HuH-7.5 (cell line): ENCODE measurements around the gene FAM222A.
A peak's percentile ranks its signal among the peaks of the same experiment; 100 is the strongest.

Experiments used
- DNase-seq: peaks from one replicate; pipeline ENCODE4 v3.0.0; 2011; ENCODE audit warnings: low spot score

The FAM222A gene

DNA sequence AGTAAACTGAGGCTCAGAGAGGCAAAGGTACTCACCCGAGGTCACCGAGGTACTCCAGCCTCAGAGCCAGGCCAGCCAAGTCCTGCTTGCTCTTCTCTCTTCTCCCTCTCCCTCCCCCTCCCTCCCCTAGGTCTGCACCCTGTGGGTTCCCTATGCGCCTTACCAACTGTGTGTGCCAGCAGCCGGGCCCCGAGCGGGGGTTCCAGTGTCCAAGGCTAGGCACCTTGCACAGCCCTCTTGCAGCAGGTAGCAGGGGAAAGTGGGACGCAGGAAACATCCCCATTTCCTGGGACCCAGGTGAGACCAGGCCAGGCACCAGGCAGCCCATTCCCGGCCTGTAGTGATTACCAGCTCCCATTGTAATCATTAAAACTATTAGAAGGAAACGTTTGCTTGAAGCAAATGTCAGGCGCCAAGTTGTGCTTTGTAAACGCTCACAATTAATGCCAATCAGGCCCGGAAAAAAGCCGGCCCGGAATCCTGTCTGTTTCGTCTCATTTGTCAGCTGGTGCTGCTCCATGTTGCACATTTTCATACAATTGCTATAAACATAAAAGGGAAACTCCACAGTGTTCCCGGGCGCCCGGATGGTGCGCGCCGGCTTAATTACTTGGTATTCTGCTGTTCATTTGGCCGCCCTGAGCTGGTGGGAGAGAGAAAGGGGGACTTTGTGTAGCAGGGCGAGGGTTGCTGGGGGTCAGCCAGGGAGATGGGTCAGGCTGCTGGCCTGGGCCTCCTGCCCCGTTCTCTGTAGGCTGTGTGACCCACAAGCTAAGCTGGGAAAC lies 11.9 kb downstream of the FAM222A start:
- no peak for DNase-seq

DNA sequence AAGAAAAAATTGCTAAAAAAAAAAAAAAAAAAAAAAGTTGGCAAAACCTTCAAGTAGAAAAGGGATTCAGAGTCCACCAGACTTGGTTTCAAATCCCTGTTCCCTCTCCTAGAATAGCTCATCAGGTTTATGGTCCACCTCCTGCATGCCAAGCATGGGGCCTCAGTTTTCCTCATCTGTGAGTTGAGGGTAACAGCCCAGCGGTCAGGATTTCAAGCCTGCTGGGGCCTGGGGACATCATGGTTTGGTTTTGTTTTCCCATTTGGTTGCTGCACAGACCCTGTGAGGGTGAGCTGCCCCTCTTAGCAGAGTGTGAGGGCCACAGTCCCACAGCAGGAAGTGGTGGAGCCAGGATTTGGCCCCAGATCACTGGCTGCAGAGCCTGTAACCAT lies 12.5 kb downstream of the FAM222A start:
- DNase-seq, result no peak

DNA sequence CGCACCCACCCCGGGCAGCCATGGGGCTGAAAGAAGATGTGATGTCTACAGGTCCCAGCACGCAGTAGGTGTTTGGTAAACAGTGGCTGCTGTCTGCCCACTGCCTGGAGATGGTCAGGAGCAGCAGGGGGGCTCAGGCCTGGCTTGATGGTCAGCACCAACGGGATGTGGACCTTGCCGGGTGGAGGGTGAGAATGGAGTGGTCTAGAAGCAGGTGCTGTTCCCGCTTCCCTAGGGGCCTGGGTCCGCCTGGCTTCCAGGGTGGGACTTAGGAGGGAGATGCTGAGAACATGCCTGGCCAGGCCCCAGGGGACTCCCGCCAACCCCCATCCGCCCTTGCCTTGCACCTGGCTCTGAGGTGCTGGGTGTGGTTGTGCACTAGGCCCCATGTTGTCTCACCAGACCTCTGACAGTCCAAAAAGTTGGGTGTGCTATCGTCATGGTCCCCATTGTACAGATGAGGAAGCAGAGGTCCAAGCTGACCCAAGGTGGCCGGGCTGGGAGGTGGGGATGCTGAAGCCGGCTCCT lies 12.9 kb downstream of the FAM222A start:
- no peak for DNase-seq

DNA sequence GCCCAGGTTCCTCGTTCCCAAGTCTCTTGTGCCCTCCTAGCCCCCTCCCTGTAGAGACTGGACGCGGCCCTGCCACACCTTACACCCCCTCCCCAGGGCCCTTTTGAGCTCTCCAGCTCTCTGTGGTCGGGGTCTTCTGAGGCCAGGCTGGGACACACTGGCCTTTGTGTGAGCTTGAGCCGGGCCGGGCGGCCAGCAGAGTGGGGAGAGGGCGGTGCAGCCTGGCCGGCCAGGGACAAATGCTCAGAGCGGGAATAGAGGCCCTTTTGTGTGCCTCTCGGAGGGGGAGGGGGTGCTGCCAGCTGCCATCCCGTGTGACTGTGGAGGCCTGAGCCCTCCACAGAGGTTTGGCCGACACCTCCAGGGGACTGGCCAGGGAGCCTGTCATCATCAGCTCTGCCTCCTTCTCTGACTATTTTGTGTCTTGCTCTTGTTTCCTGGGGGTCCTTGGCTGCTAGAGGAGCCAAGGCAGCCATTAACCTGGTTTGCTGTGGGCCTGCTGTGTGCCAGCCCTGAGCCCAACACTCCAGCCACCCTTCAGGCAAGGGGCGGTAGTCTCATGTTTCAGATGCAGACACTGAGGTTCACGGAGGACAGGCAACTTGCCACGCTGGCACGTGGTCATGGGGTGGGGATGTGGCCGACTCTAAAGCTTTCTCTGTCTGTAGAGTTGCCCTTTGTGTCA lies 13.6 kb downstream of the FAM222A start:
- no peak for DNase-seq

DNA sequence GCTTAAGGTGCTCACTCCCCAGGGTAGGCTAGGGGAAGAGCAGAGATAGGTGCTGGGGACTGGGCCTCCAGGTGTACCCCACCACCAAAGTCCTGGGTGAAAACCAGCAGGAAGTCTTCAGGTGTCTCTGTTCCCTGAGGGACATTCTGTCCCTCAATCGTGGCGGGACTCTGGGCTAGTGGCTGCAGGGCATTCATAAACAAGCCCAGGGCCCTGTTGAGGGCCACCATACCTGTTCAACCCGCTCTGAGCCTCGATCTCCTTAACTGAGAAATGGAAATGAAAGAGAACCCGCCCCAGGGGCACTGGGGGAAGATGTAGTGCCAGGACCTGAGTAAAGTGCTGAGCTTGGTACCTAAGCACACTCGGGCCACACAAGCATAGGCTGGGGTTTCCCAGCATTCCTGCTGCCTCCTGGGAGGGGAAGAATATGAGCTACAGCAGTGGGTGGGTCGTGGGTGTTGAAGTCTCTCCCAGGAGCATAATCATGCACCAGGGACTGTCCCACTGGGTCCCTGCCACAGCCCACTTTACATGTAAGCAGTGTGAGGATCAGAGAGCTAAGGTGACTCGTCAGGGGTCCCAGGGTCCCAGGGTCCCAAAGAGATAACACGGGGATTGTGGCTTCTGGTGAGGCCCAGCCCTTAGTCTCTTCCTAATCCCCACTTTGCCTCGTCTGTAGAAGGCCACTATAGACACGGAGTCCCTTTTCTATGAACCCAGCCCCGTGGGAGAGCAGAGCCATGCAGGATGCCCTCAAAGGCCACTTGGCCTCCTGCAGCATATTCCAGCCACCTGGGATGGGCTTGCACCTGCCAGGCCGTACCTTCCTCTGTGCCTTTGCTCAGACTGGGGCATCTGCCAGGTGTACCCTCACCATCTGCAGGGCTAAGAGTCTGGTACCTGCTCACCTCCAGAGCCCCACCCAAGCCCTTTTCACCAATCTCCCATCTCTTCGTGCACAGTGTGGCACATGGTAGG lies 14.4 kb downstream of the FAM222A start:
- DNase-seq, result no peak

DNA sequence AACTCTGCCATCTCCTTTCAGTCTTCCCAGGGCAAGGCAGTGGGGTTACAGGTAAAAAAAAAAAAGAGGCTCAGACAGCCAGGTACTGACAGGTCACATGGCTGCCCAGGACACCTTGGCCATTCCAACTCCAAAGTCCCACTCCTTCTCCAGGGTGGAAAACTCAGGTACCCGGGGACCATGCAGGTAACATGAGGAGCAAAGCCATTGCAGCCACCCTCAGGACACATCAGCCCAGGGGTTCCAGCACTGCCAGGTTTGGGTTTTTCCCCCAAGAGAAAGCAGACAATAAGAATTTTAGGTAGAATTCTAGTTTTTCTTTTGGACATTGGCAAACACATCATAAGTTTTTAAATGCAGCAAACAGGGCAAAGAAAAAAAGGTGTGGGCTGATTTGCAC lies 15.3 kb downstream of the FAM222A start:
- DNase-seq, result no peak

DNA sequence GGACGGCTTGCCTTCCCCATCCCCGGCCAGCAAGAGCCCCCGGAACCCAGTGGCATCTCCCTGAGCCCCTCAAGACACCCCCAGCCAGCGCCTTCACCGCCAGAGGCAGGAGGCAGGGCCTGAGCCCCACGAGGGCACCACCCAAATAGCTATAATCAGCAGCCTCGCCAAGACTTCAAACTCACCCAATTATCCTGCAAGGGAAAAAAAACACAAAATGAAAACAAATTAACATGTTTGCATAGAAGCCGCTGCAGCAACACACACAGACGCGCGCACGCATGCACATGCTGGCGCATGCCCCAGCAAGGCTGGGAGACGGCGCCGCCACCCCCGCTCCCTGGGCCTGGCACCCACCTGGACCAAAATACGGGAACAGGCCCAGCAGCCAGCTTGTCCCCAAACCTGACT lies 15.8 kb downstream of the FAM222A start:
- DNase-seq, result no peak

DNA sequence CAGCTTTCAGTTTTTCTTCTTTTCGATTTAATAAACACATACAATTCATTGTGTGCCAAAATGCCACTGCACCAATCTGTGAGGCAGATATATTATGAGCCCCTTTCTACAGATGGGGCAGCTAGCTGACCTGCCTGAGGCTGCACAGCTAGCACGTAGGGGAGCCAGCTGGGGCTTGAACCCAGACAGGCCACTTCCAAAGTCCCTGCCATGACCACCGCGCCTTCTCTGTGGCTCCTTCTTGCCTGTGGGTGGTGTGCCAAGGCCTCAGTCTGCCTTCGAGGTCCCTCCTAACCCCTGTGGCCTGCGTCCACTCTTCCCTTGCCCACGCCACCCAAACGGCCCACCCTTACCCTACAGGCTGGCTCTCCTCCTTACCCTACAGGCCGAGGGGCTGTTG lies 16.2 kb downstream of the FAM222A start:
- no peak for DNase-seq

DNA sequence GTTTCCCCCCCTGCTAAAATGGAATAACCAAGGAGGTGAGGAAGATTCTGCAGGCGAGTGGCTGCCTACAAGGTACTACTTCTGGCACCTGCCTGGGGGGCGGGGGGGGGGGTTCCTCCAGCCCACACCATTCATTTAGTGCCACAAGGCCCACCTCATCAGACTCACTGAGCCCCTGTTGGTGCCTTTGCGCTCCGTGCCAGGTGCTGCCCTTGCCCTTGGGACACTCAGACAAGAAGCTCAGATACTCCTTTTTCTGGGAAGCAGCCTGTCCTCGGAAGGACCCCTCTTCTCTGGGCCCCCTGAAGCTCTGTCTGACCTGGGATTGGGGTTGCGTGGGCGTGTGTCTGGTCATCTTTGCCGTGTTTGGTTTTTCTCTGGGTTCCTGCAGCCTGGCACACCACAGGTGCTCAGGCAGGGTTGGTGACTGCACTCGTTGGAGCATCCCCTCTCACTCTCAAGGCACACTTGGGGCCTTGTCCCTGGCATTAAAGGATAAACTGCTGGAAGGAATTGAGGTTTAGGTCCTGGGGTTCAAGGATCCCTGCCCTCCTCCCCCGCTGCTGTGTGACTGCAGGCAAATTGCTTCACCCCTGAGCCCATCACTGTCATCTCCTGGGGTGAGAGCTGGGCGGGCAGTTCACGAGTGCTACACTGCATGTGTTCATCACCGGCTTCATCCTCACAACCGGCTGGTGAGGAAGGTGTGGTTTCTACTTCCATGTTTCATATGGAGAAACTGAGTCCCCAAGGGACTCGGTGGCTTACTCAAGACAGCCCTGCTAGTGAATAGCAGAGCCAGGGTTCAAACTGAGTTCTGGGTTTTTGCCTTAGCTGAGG lies 16.9 kb downstream of the FAM222A start:
- no peak for DNase-seq

DNA sequence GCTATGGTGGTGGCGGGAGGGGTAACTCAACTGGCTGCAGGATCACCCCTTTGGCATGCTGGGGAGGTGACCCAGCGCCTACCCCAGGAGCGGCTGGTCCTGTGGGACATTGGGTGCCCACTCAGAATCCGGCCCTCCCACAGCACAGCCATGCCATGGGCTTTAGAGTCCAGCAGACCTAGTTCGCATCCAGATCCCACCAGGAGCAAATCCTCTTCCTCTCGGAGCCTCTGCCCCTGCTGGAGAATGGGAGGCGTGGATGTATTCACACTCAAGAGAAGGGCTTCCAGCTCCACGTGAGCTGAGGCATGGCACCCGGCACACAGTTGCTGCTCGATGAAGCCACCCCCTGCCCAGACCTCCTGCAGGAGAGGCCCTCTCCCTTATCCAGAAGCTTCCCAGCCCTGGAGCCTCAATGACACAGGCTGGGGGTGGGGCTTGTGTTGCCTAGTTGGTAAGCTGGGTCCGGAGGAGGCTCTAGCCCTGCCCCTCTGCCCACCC lies 17.7 kb downstream of the FAM222A start:
- no peak for DNase-seq

DNA sequence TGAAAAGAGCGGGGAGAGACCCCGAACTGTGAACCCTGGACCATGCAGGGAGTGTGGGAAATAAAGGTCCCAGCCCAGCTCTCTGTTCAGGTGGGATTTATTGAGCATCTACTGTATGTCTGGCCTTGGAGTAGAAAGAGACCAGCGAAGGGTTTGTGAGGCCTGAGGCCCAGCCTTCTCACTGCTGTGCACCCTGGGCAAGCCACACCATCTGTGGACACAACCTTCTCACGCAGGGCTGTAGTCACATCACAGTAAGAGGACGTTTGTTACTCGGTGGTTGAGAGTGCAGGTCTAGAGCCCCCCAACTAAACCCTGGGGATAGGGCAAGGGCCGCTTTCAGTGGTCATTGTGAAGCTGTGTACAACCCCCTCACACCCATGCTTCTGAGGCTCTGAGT lies 18.2 kb downstream of the FAM222A start:
- no peak for DNase-seq

DNA sequence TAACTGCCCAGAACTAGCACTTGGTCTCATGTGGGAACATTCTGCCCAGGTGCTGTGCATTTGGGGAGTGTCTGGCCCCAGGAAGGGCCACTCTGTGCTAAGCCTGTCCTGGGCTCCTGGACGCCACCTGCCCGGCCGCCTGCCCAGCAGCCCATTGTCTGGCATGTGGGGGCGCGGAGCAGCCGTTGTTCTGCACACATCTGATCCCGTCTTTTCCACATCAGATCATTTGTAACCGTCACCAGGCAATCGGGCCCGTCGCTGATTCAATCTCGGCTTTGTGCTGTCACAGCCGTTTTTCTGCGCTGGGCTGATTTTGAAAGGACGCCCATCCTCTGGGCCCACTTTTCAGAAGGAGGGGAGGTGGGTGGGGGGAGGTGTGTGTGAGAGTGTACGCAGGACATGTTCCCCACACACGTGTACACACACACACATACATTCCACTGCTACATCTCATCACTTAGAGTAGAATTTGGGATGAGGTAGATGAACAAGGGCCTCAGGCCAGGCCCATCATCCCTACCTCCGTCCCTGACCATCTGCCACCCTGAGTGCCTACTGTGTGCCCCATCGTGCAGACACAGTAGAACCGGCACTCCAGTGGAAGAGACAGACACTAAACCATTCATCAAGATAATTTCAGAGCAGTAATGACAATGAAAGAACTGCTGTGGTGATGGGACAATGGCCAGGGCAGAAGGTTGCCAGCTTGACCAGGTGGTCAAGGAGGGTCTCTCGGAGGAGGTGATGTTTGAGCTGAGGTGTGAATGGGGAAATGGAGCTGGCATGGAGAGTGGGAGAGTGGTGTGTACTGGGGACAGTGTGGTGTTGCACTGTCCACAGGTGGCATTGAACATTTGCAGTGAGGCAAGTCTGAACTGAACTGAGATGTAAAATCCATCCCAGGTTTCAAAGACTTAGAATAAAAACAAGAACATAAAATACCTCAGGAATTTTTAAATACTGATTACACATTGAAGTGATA lies 19.0 kb downstream of the FAM222A start:
- no peak for DNase-seq

DNA sequence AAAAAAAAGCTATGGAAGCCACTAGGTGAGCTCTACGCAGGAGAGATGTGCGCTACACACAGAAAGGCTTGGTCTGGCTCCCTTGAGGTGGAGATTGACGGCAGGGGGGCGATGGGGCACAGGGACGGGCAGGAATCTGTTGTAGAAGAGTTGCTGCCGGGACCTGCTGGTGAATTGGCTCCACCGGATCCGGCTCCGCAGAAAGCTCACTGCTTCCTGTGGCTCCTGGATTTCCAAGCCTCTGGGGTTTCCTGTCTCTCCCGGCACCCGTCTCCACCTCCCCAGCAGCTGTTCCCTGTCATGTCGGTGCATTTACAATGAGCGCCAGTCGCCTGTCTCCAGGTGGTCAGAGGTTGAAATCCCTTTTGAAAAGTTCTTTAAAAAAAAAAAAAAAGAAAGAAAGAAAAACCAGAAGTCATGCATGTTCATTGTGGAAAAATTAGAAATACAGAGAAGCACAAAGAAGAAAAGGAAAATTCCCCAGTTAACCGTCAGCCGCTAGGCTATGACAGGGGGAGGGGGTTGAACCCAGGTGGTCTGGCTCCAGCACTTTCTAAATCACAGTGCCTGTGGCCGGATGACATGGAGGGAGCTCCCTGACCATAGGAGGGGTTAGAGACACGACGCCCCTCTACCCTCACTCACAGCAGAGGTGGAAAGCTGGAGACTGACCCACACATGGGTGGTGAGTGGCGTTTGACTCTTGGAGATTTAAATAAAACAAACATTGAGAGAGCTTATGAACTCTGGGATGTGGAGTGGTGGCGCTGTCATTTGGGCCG lies 20.8 kb downstream of the FAM222A start:
- no peak for DNase-seq

DNA sequence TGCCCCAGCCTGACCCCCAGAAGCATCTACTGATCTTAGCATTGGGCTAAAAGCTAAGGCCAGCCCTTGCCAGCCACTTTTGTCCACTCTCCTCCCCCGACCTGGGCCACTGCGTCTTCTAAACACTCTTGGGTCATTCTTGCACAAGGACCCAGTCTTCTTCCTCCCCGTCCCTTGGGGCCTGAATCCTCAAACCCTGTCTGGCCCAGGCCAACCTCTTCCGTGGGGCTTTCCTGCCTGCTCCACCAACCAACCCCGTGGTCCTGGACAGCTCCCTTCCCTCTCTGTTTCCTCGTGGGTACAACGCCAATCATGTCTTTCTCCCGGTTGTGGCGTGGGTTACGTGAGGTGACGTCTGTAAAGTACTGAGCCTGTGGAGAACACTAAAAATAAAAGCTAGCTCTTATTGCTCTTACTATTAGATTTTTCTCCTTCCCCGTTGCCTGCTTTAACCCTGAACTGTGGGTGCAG lies 21.5 kb downstream of the FAM222A start:
- no peak for DNase-seq

DNA sequence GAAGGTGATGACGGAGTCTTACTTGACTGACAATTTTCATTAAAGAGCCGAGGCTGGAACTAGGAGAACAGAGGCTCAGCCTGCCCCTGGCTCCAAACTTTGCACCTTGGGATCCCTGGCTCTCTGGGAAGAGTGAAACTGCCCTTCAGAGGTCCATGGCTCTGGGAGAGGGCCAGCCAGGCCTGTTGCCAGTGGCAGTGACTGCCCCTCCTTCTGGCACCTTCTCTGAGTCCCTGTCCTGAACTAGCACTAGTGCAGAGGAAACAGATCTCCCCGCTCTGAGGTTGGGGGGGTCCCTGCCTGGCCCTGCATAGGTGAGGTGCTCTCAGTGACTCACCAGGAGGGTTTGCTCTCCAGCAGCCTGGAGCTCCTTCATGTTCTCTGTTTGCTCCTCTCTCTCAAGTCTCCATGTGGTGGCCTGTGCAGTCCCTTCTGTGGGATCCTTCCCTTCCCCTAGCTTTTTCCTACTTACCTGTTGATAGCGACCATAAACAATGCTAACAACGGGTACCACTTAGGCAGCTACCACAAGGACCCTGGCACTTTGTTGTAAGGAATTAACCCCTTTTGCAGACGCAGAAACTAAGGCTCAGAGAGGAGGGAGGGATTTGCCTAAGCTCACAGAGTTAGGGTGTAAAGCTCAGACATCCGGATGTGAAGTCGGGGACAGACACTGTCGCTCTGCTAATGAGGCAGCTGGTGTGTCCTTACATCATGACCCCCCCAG lies 22.4 kb downstream of the FAM222A start:
- no peak for DNase-seq

DNA sequence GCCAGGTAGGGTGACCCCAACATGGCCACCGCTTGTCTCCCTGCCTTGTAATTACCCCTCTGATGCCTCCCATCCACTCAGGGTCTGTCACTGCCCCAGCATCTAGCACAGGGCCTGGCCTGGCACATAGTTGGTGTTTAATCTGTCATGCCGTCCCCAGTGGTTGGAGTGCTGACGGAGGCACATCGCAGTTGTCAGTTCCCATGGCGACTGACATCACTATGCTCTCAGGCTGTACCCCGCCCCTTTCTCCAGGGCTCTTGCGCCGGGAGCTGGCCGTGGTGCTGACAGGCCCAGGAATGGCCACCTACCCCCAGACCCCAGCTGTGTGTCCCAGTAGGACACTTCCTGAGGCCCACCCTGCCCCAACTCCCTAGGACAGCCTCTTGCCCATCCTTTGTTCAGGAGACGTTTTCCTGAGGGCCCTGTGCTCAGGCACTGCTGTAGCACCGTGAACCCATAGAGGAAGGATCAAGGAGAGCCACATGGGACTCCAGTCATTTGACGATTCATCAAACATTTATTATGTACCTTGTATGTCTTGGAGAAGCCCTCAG lies 23.0 kb downstream of the FAM222A start:
- DNase-seq, result no peak

DNA sequence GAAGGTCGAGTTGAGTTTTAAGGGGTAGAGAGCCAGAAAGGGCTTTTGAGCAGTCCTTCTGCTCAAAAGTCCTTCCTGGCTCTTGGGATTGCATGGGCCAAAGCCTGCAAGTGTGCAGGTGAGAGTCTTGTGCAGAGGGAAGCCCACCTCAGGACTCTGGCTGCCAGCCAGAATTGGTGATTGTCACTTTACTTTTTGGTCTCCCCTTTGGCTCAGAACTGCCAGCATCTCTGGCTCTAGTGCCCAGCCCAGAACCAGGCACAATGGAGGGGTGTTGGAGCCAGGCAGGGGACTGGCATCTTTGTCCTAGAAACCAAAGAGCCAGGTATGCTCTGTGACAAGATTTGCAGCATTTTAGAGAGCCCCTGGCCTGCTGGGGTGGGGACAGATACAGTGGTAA lies 23.5 kb downstream of the FAM222A start:
- no peak for DNase-seq

DNA sequence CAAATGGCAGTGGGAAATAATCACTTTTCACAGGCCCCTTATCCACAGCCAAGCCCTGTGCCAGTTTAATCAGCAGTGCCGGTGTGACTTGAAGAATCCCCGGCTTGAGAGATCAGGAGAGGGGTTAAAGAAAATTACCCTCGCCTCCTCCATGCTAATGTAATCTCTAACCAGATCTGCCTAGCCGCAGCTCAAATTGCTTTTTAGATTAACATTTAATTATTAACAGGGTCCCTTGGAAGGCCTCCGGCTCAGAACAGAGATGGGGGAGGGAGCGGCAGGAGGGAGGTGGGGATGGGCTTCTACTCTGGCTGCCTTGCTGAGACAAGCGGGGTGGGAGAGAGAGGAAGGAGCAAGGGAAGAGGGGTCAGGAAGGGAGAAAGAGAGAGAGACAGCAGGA lies 24.0 kb downstream of the FAM222A start:
- peak; percentile 72 for DNase-seq
